Osteocyte (in vitro differentiated cells): ENCODE data around the gene DNAH11. TPM values are rescaled to one million over a fixed set of nuclear protein-coding genes. Genes with fewer than 3 reads are reported as not detected.

Experiments
- DNase-seq: peaks from one replicate; pipeline ENCODE4 v3.0.0; 2021; ENCODE audit warnings: mixed read lengths; ENCODE audit not compliant: unreplicated experiment; ENCODE audit errors: extremely low spot score
- H3K27ac Mint-ChIP-seq: one replicate; pipeline ENCODE4 v1.8.0; 2021; ENCODE audit warnings: mild to moderate bottlenecking, mixed read lengths; ENCODE audit not compliant: unreplicated experiment
- H3K27me3 Mint-ChIP-seq: one replicate; pipeline ENCODE4 v1.8.0; 2021; ENCODE audit warnings: mixed read lengths; ENCODE audit not compliant: unreplicated experiment
- H3K36me3 Mint-ChIP-seq: one replicate; pipeline ENCODE4 v1.8.0; 2021; ENCODE audit warnings: mixed read lengths; ENCODE audit not compliant: unreplicated experiment
- H3K4me1 Mint-ChIP-seq: one replicate; pipeline ENCODE4 v1.8.0; 2021; ENCODE audit warnings: mixed read lengths; ENCODE audit not compliant: unreplicated experiment
- H3K4me3 Mint-ChIP-seq: one replicate; pipeline ENCODE4 v1.8.0; 2021; ENCODE audit warnings: mild to moderate bottlenecking, moderate library complexity, mixed read lengths; ENCODE audit not compliant: unreplicated experiment
- H3K9me3 Mint-ChIP-seq: one replicate; pipeline ENCODE4 v1.8.0; 2021; ENCODE audit warnings: mixed read lengths; ENCODE audit not compliant: unreplicated experiment
- total RNA-seq: library from RNA; stranded (reverse); gene quantifications from 2 replicates; pipeline ENCODE4 v1.2.1, GENCODE V29; 2021
- TF ChIP-seq, protein P1 (sequence below): fragments of 200-600 bp; sonication (generic); IDR thresholded peaks from 2 replicates; pipeline ENCODE4 v1.5.0; 2021; ENCODE audit warnings: antibody characterized with exemption, mild to moderate bottlenecking, moderate library complexity

The DNAH11 gene
- total RNA-seq, 1 donor from 2014 or later = not detected

GRCh38 chr7:21942955-21943354 is 400.1 kb downstream of the DNAH11 start:
- Mint-ChIP-seq H3K4me1 (peaks cover 40% of the 10 kb centered on the region), H3K4me3 (peak overlapping the region; percentile 8), H3K27me3 (no peaks in the 10 kb centered on the region)

GRCh38 chr7:21943436-21943835 is 400.6 kb downstream of the DNAH11 start:
- Mint-ChIP-seq H3K9me3 (no peaks in the 10 kb centered on the region), H3K27me3 (no peaks in the 10 kb centered on the region), H3K27ac (peak overlapping the region; percentile 7), H3K4me1 (peaks cover 40% of the 10 kb centered on the region), H3K4me3 (no peak overlapping the region), H3K36me3 (peaks cover 5% of the 10 kb centered on the region)
- TF ChIP-seq, protein P1, sequence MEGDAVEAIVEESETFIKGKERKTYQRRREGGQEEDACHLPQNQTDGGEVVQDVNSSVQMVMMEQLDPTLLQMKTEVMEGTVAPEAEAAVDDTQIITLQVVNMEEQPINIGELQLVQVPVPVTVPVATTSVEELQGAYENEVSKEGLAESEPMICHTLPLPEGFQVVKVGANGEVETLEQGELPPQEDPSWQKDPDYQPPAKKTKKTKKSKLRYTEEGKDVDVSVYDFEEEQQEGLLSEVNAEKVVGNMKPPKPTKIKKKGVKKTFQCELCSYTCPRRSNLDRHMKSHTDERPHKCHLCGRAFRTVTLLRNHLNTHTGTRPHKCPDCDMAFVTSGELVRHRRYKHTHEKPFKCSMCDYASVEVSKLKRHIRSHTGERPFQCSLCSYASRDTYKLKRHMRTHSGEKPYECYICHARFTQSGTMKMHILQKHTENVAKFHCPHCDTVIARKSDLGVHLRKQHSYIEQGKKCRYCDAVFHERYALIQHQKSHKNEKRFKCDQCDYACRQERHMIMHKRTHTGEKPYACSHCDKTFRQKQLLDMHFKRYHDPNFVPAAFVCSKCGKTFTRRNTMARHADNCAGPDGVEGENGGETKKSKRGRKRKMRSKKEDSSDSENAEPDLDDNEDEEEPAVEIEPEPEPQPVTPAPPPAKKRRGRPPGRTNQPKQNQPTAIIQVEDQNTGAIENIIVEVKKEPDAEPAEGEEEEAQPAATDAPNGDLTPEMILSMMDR = no peak
- DNase-seq = no peak

More at GRCh38 chr7:21942955-21943354, 400.1 kb downstream of the DNAH11 start:
- peak overlapping the region; percentile 52 for H3K27ac Mint-ChIP-seq
- no peak for DNase-seq
- TF ChIP-seq, protein P1 = no peak
- no peaks in the 10 kb centered on the region for H3K9me3 Mint-ChIP-seq
- peaks cover 10% of the 10 kb centered on the region for H3K36me3 Mint-ChIP-seq

- Mint-ChIP-seq H3K9me3 (no peaks in the 10 kb centered on the region), H3K4me1 (peaks cover 32% of the 10 kb centered on the region), H3K4me3 (peak overlapping the region; percentile 84), H3K27ac (peak overlapping the region; percentile 56), H3K27me3 (peaks cover 2% of the 10 kb centered on the region), H3K36me3 (peaks cover 1% of the 10 kb centered on the region)
- TF ChIP-seq, protein P1 = no peak
- DNase-seq = no peak
Observed at GRCh38 chr7:21944616-21945453, 402.0 kb downstream of the DNAH11 start.

DNA sequence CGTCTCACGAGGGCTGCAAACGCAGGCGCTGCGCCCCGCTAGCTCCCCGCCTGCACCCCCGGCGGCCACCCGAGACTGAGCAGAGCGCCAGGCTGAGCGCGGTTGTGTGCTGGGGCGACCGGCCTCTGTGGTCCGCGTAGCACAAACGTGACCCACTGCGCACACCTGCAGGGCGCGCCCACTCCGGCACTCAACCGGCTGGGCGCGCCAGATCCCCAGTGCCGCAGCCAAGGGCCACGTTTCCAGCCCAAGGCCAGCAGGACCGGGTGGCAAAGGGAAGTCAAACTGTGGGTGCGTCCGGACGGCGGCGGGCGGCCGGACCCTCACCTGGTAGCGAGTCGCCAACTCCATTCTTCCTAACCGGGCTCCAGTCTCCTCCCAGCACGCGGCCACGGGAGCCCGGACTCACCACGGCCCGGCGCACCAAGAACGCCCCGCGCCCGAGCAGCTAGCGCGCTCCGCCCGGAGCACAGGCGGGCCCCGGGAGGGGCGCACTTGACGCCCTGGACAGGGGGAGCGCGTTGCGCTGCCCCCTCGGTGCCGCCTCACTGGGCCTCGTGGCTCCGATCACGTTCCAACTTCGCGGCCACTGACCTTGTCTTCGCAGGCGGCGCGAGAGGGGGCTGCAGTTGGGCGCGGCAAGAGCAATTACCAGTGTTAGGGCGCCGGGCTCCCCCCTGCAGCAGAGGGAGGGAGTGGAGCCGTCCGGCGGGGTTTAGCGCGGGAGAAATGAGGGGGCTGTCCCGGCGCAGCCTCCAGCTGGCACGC is 402.8 kb downstream of the DNAH11 start, which contains the start of gene CDCA7L:
CDCA7L (minus strand) TSS at position 446 of the 768 bp plus-strand sequence; CDS start at position 351, 95 bp downstream.
- peaks cover 2% of the 10 kb centered on the region for H3K27me3 Mint-ChIP-seq
- no peaks in the 10 kb centered on the region for H3K36me3 Mint-ChIP-seq
- peak within 1 kb of the TSS; percentile 68 for H3K27ac Mint-ChIP-seq
- H3K9me3 Mint-ChIP-seq = no peaks in the 10 kb centered on the region
- DNase-seq = peak; percentile 88
- H3K4me1 Mint-ChIP-seq = peaks cover 32% of the 10 kb centered on the region
- TF ChIP-seq, protein P1 = no peak
- peak within 1 kb of the TSS; percentile 84 for H3K4me3 Mint-ChIP-seq
